ENCODE data around the gene DERL2.

DERL2 gene

DNA sequence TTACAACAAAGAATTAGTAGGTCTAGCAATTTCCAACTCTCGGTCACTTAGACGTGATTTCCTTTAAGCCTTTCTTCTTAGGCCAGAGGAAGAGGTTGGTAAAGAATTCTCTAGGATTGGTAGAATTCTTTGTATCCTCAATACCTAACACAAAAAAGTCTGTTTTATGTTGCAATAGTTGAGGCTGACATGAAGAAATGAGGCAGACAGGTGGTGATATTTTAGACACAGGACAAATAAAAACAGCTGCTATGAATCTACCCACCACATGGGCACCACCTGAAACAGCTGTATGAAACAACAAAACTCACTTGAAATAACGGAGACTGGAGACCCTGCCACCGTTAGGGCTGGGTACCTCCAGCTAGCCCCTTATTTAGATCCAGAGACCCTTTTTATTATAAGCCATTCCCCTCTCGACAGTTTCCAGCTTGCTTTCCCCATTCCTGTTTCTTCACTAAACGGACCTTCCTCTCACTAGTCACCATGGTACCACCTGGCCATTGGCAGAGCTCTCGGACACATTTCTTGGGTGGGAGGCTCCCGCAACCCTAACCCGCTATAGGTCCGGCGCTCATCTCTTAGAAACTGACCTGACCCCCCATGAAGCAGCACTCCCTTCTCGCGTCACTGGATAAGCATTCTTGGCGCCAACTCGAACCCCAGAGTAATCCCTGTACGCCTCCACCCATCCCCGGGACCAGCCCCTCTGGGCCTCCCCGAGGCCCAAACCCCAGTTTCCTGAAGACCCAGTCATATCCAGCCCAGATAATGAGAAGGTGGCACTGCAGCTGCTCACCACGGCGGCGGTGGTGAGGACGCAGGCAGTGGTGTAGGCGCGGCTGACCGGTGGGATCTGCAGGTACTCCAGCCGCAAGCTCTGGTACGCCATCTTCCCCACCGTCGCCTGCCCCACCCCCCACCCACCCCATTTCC, at the start of gene DERL2:
Gene DERL2, minus strand, starts transcription at position 909 of the 936 bp plus-strand sequence. Its CDS starts 17 bp downstream, at position 892.
- no peak for DNase-seq (ENCODE audit: low read depth, low spot score)

DNA sequence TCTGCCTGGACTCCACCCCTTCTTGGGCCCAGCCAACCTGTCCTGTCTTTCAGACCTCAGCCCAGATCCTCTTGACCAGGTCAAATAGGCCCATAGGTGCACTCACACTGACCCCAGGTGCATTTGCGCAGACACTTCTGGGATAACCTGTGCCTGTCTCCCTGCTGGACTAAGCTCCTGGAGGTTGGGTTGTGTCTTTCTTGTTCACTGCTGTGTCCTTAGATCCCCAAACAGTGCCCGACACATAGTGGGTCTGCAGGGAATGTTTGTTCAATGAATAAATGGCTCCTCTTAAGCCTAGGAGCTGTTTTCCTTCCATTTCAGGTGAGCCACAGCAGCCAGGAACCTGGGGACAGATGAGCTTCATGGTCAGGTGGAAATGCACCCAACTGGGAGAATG, 49.5 kb upstream of the DERL2 start:
- no peak for DNase-seq (ENCODE audit: low read depth, low spot score)

DNA sequence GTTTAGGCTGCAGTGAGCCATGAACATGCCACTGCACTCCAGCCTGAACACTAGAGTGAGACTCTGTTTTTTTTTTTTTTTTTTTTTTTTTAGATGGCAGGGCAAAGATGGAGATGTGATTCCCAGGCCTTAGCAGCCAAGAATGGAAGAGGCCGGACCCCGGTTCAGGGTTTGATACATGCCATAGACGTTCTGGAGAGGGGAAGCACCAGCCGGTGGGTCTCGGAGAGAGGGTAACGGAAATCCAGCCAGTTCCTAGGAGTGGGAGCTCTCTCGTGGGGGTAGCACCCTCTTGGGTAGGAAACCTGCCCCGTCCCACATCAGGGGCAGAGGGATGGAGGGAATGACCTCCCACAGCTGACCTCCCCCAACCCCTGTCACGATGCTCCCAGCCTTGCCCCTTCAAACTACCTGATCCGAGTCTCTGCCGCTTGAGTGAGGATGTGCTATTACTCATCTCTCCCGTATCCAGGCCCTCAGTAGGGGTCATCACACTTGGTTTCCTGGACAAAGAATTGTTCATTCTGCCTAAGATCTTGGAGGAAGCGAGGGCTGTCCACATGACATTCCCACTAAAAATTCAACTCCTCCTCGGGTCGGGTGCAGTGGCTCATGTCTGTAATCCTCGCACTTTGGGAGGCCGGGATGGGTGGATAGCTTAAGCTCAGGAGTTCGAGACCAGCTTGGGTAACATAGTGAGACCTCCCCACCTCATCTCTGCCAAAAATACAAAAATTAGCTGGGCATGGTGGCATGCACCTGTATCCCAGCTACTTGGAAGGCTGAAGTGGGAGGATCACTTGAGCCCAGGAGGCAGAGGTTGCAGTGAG, 47.7 kb upstream of the DERL2 start:
- DNase-seq (ENCODE audit: low read depth, low spot score): no peak

DNA sequence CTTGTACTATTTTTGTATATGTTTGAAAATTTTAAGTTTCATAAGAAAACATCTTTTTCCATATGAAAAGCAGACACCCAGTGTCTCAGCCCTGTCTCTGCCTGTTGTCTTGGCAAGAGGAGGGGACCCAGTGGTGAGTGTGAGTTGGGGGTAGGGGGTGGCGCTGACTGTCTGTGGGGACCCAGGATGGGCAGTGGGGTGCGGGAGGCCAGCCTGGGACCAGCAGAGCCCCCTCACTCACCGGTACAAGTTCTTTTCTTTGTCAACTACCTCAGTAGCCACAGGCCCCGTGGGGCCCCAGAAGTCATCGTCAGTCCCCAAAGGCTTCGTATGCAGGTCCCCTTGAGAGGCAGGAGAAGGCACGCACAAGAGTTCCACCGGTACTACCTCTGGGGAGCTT, 46.6 kb upstream of the DERL2 start:
- DNase-seq (ENCODE audit: low read depth, low spot score): no peak

GRCh38 chr17:5531085-5531418, 45.1 kb upstream of the DERL2 start:
- DNase-seq (ENCODE audit: low read depth, low spot score): no peak

DNA sequence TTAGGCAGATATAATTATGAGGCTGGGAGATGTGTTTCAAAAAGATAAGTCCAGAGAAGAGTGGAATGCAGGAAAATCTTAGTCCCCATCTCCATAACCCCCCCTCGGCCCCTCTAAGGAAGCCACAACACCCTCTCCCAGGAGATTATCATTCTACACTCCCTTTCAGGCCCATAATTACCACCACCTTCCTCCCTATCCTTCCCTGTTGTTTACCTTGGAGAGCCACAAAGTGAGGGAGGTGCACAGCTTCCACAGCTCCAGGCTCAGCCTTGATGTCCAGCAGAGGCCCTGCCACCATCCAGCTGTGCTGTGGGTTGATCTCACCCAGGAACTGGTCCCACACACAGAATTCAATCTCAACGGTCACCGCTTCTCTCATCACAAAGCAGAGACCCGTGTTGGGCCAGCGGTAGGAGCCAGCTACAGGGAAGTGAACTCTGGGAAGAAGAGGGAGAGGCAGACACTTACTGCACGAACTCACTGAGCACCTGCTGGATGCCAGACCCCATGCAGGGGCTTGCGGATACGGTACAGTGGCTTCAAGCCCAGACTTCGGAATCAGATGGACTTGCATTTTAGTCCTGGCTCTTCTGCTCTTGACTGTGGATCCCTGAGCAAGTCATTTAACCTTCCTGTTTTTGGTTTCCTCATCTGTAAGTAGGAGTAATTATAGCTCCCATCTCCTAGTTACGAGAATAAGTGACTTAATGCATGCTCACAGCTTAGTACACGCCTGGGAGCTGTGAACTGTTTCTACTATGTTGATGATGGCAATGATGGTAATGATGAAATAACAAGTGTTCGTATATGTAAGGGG, 44.5 kb upstream of the DERL2 start:
- no peak for DNase-seq (ENCODE audit: low read depth, low spot score)

- no peak for DNase-seq (ENCODE audit: low read depth, low spot score)
Measured at GRCh38 chr17:5527601-5528250, 41.7 kb upstream of the DERL2 start.

- peak; percentile 52 for DNase-seq (ENCODE audit: low read depth, low spot score)
Measured at GRCh38 chr17:5526821-5527598, 41.0 kb upstream of the DERL2 start.

- no peak for DNase-seq (ENCODE audit: low read depth, low spot score)
Measured at GRCh38 chr17:5523249-5523648, 37.3 kb upstream of the DERL2 start.

DNA sequence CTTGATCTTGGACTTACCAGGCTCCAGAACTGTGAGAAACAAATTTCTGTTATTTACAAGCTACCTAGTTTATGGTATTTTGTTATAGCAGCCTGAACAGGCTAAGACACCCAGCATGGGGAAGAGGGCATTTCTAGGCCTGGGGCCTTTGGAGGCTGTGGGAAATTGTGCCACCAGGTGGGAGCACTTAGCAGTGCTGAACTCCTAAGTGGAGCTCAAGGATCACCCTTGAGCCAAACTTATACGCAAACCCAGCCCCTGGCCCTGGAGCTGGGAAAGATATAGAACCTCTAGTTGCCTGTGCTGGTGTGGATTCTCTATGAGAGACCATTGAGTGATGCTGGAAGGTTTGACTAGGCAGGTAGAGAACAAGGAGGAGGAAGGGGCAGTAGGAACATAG, 36.5 kb upstream of the DERL2 start:
- DNase-seq (ENCODE audit: low read depth, low spot score): no peak

DNA sequence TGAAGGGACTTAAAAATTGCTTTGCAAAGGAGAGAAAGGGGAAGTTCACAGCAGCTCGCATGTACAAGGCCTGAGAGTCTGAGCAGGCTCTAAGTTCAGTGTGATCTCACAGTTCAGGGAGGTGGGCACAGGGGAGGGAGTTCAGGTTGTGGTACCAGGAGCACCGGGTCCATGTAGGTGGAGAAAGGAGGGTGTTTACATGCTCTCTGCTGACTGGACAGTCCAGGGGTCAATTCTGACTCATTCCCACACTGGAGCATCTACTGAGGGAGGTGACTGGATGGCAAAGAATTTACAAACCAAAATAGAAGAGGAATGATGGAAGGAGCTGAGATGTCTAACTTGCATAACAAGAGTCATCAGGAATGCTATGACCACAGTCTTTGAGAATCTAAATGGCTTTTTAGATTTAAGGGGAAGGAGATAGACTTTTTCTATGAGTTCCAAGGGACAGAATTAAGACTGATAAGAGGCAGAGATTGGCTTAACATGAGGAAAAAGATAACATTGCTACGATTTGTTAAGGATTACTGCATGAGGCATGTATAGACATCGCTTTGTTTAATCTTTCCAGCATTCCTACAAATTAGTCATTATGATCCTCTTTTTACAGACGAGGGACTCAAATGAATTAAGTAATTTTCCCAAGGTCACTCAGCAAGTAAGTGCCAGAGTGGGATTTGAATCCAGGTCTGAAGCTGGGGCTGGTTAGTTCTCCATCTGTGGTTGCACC, 30.2 kb upstream of the DERL2 start:
- DNase-seq (ENCODE audit: low read depth, low spot score): peak; percentile 47

GRCh38 chr17:5514976-5515375, 29.0 kb upstream of the DERL2 start:
- DNase-seq (ENCODE audit: low read depth, low spot score): no peak

- DNase-seq (ENCODE audit: low read depth, low spot score): no peak
Measured at GRCh38 chr17:5513628-5514027, 27.6 kb upstream of the DERL2 start.

DNA sequence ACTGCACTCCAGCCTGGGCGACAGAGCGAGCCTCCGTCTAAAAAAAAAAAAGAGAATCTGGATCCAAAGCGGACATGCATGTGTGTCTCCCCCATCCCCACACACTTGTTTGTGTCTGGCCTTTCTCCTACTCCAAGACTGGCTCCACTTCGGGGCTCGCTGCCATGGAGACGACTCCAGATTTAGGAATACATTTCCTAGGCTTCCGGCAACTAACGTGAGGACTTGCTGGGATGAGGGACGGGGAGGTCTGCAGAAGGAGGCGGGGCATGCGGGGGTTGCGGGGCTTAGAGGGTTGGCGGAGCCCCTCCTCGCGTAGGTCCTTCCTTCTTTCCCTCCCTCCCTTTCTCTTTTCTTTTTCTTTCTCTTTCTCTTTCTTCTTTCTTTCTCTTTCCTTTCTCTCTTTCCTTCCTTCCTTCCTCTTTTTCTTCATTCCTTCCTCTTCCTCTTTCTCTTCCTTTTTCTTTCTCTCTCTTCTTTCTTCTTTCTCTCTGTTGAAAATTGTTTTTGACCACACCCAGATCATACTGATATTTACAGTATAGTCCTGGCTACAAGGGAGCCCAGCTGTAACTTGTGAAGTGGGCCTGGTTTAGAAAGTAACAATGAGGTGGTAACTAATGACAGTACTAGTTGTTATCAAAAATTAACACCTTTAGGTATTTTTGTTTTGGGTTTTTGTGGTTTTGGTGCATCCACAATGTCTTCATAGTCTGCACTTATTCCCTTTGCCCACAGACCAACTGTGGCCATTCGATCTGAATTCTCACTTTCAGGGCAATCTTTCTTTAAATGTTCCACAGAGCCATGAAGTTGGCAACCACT, 25.6 kb upstream of the DERL2 start:
- DNase-seq (ENCODE audit: low read depth, low spot score): no peak

- no peak for DNase-seq (ENCODE audit: low read depth, low spot score)
Measured at GRCh38 chr17:5510771-5511170, 24.8 kb upstream of the DERL2 start.

DNA sequence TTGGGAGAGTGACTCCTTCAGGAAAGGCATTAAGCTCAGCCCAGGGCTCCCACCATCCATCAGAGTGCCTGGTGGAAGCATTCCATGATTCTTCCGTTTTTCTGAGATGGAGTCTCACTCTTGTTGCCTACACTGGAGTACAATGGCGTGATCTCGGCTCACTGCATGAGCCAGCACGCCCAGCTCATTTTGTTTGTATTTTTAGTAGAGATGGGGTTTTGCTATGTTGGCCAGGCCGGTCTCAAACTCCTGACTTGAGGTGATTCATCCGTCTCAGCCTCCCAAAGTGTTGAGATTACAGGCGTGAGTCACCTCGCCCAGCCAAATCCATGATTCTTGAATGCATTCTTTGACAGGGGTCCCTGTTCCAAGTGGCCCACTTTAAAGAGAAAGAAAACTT, 23.5 kb upstream of the DERL2 start:
- DNase-seq (ENCODE audit: low read depth, low spot score): no peak

GRCh38 chr17:5508810-5509209, 22.8 kb upstream of the DERL2 start:
- no peak for DNase-seq (ENCODE audit: low read depth, low spot score)

DNA sequence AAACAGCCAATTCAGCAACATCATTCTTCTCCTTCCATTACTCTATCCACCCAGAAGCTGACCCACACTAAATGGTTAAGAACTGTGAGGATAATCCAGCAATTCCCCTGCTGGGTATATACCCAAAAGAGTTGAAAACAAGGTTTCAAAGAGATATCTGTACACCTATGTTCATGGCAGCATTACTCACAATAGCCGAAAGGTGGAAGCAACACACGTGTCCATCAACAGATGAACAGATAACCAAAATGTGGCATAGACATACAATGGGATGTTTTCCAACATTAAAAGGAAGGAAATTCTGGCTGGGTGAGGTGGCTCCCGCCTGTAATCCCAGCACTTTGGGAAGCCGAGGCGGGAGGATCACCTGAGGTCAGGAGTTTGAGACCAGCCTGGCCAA, 20.3 kb upstream of the DERL2 start:
- no peak for DNase-seq (ENCODE audit: low read depth, low spot score)

- no peak for DNase-seq (ENCODE audit: low read depth, low spot score)
Measured at GRCh38 chr17:5502552-5502951, 16.6 kb upstream of the DERL2 start.
